ENCODE data around the gene HSPB1. TPM values are rescaled to one million over a fixed set of nuclear protein-coding genes. Genes with fewer than 3 reads are reported as not detected.
"Not testable (repeated sequence)": the region's sequence is repeated elsewhere in the genome, so short reads cannot be mapped to it uniquely, and the experiment has no call there.

HSPB1 gene
- total RNA-seq, 3 donors from 2014 or later (not counting 1 experiment from before 2014, with no cell fraction given): 14.4 to 15.9 (median 14.7) TPM

DNA sequence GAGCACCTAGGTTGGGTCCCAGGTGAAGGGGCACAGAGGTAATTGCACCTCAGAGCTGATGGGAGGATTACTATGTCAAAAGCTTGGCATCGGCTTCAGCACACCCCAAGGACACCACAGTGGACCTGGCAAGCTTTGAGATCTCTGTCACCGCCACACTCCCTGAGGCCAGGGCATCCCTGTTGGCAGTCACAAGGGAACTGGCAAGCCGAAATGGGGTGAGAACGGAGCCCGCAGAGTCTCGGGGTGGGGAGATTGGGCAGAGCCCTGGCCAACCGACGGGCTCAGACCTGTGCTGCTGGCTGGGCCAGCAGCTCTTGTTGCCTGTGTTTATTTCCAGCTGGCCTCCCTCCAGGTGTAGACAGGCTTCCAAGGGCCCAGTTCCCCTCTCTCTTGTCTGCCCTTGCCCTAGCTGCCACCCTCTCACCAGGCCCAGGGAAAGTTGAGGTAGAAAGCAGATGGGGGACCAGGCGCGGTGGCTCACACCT lies 2.5 kb downstream of the HSPB1 start:
- Histone ChIP-seq H3K4me3 (ENCODE audit: low read length) (no peak overlapping the region), H3K36me3 (ENCODE audit: control insufficient read depth, insufficient read depth, low read length) (no peaks in the 10 kb centered on the region), H3K27me3 (ENCODE audit: control insufficient read depth, insufficient read depth, low read length) (no peaks in the 10 kb centered on the region), H3K27ac (ENCODE audit: low read length) (no peak overlapping the region), H3K9me3 (ENCODE audit: control insufficient read depth, insufficient read depth, low read length) (no peaks in the 10 kb centered on the region), H3K4me1 (ENCODE audit: control insufficient read depth, insufficient read depth, low read length) (peaks cover 25% of the 10 kb centered on the region)
- H3K36me3 Mint-ChIP-seq: no peaks in the 10 kb centered on the region
- ATAC-seq (no peak), DNase-seq (no peak)
- peak overlapping the region; percentile 6 for H3K4me3 Mint-ChIP-seq
- WGBS (ENCODE audit: insufficient coverage): 94% methylated on average over 10 of the region's 10 CpGs
- intact Hi-C loops (cut with micrococcal nuclease): no loop called here
- H3K27ac Mint-ChIP-seq: no peak overlapping the region
- TF ChIP-seq, protein P1, sequence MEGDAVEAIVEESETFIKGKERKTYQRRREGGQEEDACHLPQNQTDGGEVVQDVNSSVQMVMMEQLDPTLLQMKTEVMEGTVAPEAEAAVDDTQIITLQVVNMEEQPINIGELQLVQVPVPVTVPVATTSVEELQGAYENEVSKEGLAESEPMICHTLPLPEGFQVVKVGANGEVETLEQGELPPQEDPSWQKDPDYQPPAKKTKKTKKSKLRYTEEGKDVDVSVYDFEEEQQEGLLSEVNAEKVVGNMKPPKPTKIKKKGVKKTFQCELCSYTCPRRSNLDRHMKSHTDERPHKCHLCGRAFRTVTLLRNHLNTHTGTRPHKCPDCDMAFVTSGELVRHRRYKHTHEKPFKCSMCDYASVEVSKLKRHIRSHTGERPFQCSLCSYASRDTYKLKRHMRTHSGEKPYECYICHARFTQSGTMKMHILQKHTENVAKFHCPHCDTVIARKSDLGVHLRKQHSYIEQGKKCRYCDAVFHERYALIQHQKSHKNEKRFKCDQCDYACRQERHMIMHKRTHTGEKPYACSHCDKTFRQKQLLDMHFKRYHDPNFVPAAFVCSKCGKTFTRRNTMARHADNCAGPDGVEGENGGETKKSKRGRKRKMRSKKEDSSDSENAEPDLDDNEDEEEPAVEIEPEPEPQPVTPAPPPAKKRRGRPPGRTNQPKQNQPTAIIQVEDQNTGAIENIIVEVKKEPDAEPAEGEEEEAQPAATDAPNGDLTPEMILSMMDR (IDR thresholded peaks at IDR 0.05): no peak
- peaks cover 5 to 21% of the 10 kb centered on the region in 2 donors for H3K4me1 Mint-ChIP-seq
- H3K9me3 Mint-ChIP-seq: no peaks in the 10 kb centered on the region
- H3K27me3 Mint-ChIP-seq (ENCODE audit: low read depth in 2 of 2): peaks cover 0 to 2% of the 10 kb centered on the region in 2 donors

DNA sequence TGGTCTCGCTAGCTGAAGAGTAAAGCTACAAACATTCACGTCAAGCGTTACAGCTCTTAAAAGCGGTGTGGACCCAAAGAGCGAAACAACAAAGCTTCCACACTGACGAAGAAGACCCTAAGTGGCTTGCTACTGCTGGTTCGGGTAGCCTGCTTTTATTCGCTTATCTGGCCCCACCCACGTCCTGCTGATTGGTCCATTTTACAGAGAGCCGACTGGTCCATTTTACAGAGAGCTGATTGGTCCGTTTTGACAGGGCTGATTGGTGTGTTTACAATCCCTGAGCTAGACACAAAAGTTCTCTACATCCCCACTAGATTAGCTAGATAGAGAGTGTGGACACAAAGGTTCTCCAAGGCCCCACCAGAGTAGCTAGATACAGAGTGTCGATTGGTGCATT lies 6.4 kb downstream of the HSPB1 start:
- WGBS (ENCODE audit: insufficient coverage): 83% methylated on average over 12 of the region's 12 CpGs
- H3K4me3 Mint-ChIP-seq; H3K9me3 Mint-ChIP-seq; H3K27ac Mint-ChIP-seq; intact Hi-C loops (cut with micrococcal nuclease); H3K36me3 ChIP-seq (ENCODE audit: control insufficient read depth, insufficient read depth, low read length); DNase-seq; H3K4me3 ChIP-seq (ENCODE audit: low read length); H3K27ac ChIP-seq (ENCODE audit: low read length); H3K9me3 ChIP-seq (ENCODE audit: control insufficient read depth, insufficient read depth, low read length); H3K4me1 Mint-ChIP-seq; H3K36me3 Mint-ChIP-seq; H3K27me3 Mint-ChIP-seq (ENCODE audit: low read depth in 2 of 2); H3K4me1 ChIP-seq (ENCODE audit: control insufficient read depth, insufficient read depth, low read length); ATAC-seq; H3K27me3 ChIP-seq (ENCODE audit: control insufficient read depth, insufficient read depth, low read length): not testable (repeated sequence)

DNA sequence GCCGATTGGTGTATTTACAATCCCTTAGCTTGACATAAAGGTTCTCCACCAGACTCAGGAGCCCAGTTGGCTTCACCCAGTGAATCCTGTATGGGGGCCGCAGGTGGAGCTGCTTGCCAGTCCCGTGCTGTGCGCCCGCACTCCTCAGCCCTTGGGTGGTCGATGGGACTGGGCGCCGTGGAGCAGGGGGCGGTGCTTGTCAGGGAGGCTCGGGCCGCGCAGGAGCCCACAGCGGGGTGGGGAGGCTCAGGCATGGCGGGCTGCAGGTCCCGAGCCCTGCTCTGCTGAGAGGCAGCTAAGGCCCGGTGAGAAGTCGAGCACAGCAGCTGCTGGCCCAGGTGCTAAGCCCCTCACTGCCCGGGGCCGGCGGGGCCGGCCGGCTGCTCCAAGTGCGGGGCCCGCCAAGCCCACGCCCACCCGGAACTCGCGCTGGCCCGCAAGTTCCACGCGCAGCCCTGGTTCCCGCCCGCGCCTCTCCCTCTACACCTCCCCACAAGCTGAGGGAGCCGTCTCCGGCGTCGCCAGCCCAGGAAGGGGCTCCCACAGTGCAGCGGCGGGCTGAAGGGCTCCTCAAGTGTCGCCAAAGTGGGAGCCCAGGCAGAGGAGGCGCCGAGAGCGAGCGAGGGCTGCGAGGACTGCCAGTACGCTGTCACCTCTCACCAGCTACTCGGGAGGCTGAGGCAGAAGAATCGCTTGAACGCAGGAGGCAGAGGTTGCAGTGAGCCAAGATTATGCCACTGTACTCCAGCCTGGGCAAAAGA lies 7.0 kb downstream of the HSPB1 start:
- not testable (repeated sequence) for H3K9me3 Mint-ChIP-seq; H3K27me3 ChIP-seq (ENCODE audit: control insufficient read depth, insufficient read depth, low read length); H3K36me3 Mint-ChIP-seq; H3K27me3 Mint-ChIP-seq (ENCODE audit: low read depth in 2 of 2); H3K27ac Mint-ChIP-seq; H3K4me1 ChIP-seq (ENCODE audit: control insufficient read depth, insufficient read depth, low read length); ATAC-seq; H3K4me3 ChIP-seq (ENCODE audit: low read length); H3K9me3 ChIP-seq (ENCODE audit: control insufficient read depth, insufficient read depth, low read length); H3K36me3 ChIP-seq (ENCODE audit: control insufficient read depth, insufficient read depth, low read length); H3K27ac ChIP-seq (ENCODE audit: low read length); H3K4me1 Mint-ChIP-seq; H3K4me3 Mint-ChIP-seq; DNase-seq
- 95% methylated on average over 50 of the region's 50 CpGs for WGBS (ENCODE audit: insufficient coverage)
- intact Hi-C loops (cut with micrococcal nuclease): loop anchor here (10.0 kb wide), 1 partner anchor 265 kb away; the partner anchor contains the start of genes MDH2 and STYXL1

DNA sequence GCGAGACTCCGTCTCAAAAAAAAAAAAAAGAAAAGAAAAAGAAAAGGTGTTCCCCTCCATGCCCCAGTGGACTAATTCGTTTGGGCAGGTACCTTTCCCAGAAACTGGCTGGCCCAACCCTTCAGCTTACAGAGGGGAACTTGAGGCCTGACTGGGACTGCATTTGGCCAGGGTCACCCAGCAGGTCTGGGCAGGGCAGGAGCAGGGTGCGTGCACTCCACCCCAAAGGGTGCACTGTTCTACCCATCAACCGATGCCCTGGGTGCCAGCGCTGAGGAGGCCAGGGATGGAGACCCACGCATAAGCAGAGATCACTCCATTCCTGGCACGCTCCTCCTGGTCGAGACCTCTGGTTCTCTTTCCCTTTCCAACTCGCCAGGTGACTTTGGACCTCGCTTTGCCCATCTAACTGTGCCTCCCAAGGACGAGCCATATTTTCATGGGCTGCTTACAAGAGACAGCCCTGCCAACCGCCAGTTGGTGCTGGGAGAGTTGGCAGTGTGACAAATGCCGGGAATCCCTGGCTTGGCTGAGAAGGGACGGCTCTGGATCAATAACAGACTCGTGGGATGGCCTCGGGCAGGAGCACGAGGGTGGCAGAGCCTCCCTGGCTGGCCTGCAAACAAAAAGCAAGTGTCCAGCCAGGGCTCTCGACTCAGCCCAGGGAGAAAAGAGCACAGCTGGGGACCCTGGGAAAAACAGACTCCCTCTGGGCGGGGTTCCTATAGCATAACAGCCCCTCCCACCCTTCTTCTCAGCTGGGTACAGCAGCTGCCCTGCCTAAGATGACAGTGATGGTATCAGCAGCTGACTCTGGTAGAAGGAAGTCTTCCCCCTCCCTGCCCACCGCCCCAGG lies 7.9 kb downstream of the HSPB1 start:
- Histone ChIP-seq H3K9me3 (ENCODE audit: control insufficient read depth, insufficient read depth, low read length) (no peaks in the 10 kb centered on the region), H3K27ac (ENCODE audit: low read length) (no peak overlapping the region), H3K4me1 (ENCODE audit: control insufficient read depth, insufficient read depth, low read length) (peaks cover 9% of the 10 kb centered on the region), H3K27me3 (ENCODE audit: control insufficient read depth, insufficient read depth, low read length) (no peaks in the 10 kb centered on the region), H3K4me3 (ENCODE audit: low read length) (no peak overlapping the region), H3K36me3 (ENCODE audit: control insufficient read depth, insufficient read depth, low read length) (no peaks in the 10 kb centered on the region)
- Mint-ChIP-seq H3K36me3 (no peaks in the 10 kb centered on the region), H3K9me3 (no peaks in the 10 kb centered on the region), H3K4me1 (peaks cover 5% of the 10 kb centered on the region in 2 donors), H3K4me3 (no peak overlapping the region), H3K27ac (no peak overlapping the region), H3K27me3 (ENCODE audit: low read depth in 2 of 2) (no peaks in the 10 kb centered on the region)
- intact Hi-C loops (cut with micrococcal nuclease): loop anchor here (10.0 kb wide), 1 partner anchor 266 kb away; the partner anchor contains the start of genes MDH2 and STYXL1
- ATAC-seq (no peak), DNase-seq (no peak)
- WGBS (ENCODE audit: insufficient coverage): 83% methylated on average over 20 of the region's 21 CpGs
- TF ChIP-seq, protein P1 (IDR thresholded peaks at IDR 0.05): no peak

DNA sequence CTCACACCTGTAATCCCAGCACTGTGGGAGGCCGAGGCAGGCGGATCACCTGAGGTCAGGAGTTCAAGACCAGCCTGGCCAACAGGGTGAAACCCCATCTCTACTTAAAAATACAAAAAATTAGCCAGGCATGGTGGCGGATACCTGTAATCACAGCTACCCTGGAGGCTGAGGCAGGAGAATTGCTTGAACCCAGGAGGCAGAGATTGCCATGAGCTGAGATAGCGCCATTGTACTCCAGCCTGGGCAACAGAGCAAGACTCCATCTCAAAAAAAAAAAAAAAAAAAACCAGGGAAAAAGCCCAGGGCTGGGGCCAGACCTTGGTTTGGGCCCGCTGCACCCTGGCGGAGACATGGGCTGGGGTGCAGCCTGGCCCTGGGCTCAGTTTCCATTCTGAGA lies 9.4 kb downstream of the HSPB1 start:
- H3K4me3 Mint-ChIP-seq; H3K4me1 Mint-ChIP-seq; H3K9me3 ChIP-seq (ENCODE audit: control insufficient read depth, insufficient read depth, low read length); H3K27ac ChIP-seq (ENCODE audit: low read length); H3K9me3 Mint-ChIP-seq; H3K27ac Mint-ChIP-seq; ATAC-seq; H3K36me3 Mint-ChIP-seq; H3K4me3 ChIP-seq (ENCODE audit: low read length); H3K36me3 ChIP-seq (ENCODE audit: control insufficient read depth, insufficient read depth, low read length); H3K27me3 Mint-ChIP-seq (ENCODE audit: low read depth in 2 of 2); DNase-seq; H3K4me1 ChIP-seq (ENCODE audit: control insufficient read depth, insufficient read depth, low read length); H3K27me3 ChIP-seq (ENCODE audit: control insufficient read depth, insufficient read depth, low read length): not testable (repeated sequence)
- WGBS (ENCODE audit: insufficient coverage): 95% methylated on average over 6 of the region's 6 CpGs
- intact Hi-C loops (cut with micrococcal nuclease): loop anchor here (10.0 kb wide), 1 partner anchor 267 kb away; the partner anchor contains the start of genes MDH2 and STYXL1
